ENCODE data around the gene ZC2HC1B.
A peak's percentile ranks its signal among the peaks of the same experiment; 100 is the strongest.

The ZC2HC1B gene

GRCh38 chr6:143928853-143929252 lies 64.6 kb downstream of the ZC2HC1B start:
- no peak overlapping the region for H3K27ac Mint-ChIP-seq
- H3K9me3 Mint-ChIP-seq: peaks cover 6% of the 10 kb centered on the region
- H3K27me3 Mint-ChIP-seq (ENCODE audit: low read depth): peaks cover 20% of the 10 kb centered on the region
- no peaks in the 10 kb centered on the region for H3K36me3 Mint-ChIP-seq (ENCODE audit: low read depth)
- no peak for DNase-seq (ENCODE audit: low spot score)
- no peaks in the 10 kb centered on the region for H3K4me1 Mint-ChIP-seq (ENCODE audit: low read depth)
- no peak overlapping the region for H3K4me3 Mint-ChIP-seq

GRCh38 chr6:143929975-143930374 lies 65.7 kb downstream of the ZC2HC1B start:
- Mint-ChIP-seq H3K27ac (no peak overlapping the region), H3K4me3 (no peak overlapping the region), H3K36me3 (ENCODE audit: low read depth) (no peaks in the 10 kb centered on the region), H3K27me3 (ENCODE audit: low read depth) (peaks cover 17% of the 10 kb centered on the region), H3K4me1 (ENCODE audit: low read depth) (no peaks in the 10 kb centered on the region), H3K9me3 (peaks cover 6% of the 10 kb centered on the region)
- no peak for DNase-seq (ENCODE audit: low spot score)

GRCh38 chr6:143934331-143934730 lies 70.1 kb downstream of the ZC2HC1B start:
- Mint-ChIP-seq H3K9me3 (peaks cover 6% of the 10 kb centered on the region), H3K27me3 (ENCODE audit: low read depth) (peaks cover 13% of the 10 kb centered on the region), H3K36me3 (ENCODE audit: low read depth) (no peaks in the 10 kb centered on the region), H3K4me1 (ENCODE audit: low read depth) (peaks cover under 1% of the 10 kb centered on the region), H3K4me3 (no peak overlapping the region), H3K27ac (no peak overlapping the region)
- no peak for DNase-seq (ENCODE audit: low spot score)

DNA sequence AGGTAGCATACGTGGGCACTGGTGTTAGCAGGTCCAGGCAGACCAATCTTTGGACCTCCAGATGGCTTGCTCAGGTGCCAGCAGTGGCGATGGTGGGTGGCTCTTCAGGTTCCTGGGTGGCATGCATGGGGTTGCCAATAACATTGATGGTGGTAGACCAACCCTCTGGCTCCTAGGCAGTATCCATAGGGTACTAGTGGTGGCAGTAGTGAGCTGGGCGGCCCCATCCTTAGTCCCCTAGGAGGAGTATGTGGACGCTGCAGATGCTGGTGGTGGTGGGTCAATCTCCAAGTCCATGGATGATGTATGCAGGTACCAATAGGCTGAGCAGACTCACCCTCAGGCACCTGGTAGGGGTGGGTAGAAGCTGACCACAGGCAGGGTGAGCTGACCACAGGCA lies 70.6 kb downstream of the ZC2HC1B start:
- peaks cover 6% of the 10 kb centered on the region for H3K9me3 Mint-ChIP-seq
- H3K4me3 Mint-ChIP-seq: no peak overlapping the region
- H3K27me3 Mint-ChIP-seq (ENCODE audit: low read depth): peaks cover 8% of the 10 kb centered on the region
- no peak for DNase-seq (ENCODE audit: low spot score)
- H3K36me3 Mint-ChIP-seq (ENCODE audit: low read depth): no peaks in the 10 kb centered on the region
- peaks cover 2% of the 10 kb centered on the region for H3K4me1 Mint-ChIP-seq (ENCODE audit: low read depth)
- no peak overlapping the region for H3K27ac Mint-ChIP-seq

GRCh38 chr6:143936347-143936746 lies 72.1 kb downstream of the ZC2HC1B start:
- Mint-ChIP-seq H3K36me3 (ENCODE audit: low read depth) (no peaks in the 10 kb centered on the region), H3K4me3 (no peak overlapping the region), H3K27ac (no peak overlapping the region), H3K9me3 (no peaks in the 10 kb centered on the region), H3K4me1 (ENCODE audit: low read depth) (peaks cover 6% of the 10 kb centered on the region), H3K27me3 (ENCODE audit: low read depth) (no peaks in the 10 kb centered on the region)
- no peak for DNase-seq (ENCODE audit: low spot score)

GRCh38 chr6:143936778-143937667 lies 72.7 kb downstream of the ZC2HC1B start:
- Mint-ChIP-seq H3K9me3 (no peaks in the 10 kb centered on the region), H3K4me3 (no peak overlapping the region), H3K27me3 (ENCODE audit: low read depth) (no peaks in the 10 kb centered on the region), H3K27ac (no peak overlapping the region), H3K4me1 (ENCODE audit: low read depth) (peaks cover 7% of the 10 kb centered on the region), H3K36me3 (ENCODE audit: low read depth) (no peaks in the 10 kb centered on the region)
- DNase-seq (ENCODE audit: low spot score): no peak

DNA sequence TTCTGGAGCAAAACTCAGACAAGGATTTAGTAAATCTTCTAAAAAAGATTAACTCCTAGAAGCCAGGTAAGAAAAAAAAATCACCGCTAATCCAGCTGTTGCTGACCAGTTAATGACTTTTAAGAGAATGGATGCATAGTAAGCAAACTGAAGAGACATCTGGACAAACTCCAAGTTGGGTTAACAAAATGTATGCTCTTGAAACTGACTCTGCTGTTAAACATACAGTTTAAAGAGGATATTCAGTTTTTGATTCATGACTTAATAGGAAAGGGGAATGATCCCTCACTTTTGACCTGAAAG lies 73.3 kb downstream of the ZC2HC1B start:
- H3K36me3 Mint-ChIP-seq (ENCODE audit: low read depth): no peaks in the 10 kb centered on the region
- DNase-seq (ENCODE audit: low spot score): no peak
- H3K4me3 Mint-ChIP-seq: no peak overlapping the region
- H3K9me3 Mint-ChIP-seq: no peaks in the 10 kb centered on the region
- H3K27me3 Mint-ChIP-seq (ENCODE audit: low read depth): no peaks in the 10 kb centered on the region
- peaks cover 9% of the 10 kb centered on the region for H3K4me1 Mint-ChIP-seq (ENCODE audit: low read depth)
- H3K27ac Mint-ChIP-seq: no peak overlapping the region

DNA sequence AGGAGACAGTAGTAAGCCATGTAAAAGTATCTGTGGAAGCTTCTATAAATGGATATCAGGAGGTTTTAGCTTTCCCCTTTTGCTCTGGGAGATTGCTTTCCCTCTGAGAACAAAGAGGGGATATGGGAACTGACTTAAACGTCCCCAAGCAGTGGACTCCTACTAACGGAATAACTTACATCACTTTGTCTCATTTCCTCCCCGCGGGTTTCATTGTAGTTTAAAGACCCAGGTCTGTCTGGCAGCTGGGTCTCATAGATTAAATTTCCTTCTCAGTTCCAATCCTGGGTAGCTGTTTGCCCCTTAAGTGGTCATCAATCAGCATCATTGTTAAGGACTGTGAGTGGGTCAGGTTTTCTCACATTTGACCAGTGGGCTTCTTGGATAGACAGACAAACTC lies 75.1 kb downstream of the ZC2HC1B start:
- no peaks in the 10 kb centered on the region for H3K36me3 Mint-ChIP-seq (ENCODE audit: low read depth)
- H3K9me3 Mint-ChIP-seq: no peaks in the 10 kb centered on the region
- no peak overlapping the region for H3K27ac Mint-ChIP-seq
- DNase-seq (ENCODE audit: low spot score): no peak
- peaks cover 9% of the 10 kb centered on the region for H3K4me1 Mint-ChIP-seq (ENCODE audit: low read depth)
- no peak overlapping the region for H3K4me3 Mint-ChIP-seq
- no peaks in the 10 kb centered on the region for H3K27me3 Mint-ChIP-seq (ENCODE audit: low read depth)

GRCh38 chr6:143940011-143940597 lies 75.8 kb downstream of the ZC2HC1B start:
- H3K36me3 Mint-ChIP-seq (ENCODE audit: low read depth): no peaks in the 10 kb centered on the region

GRCh38 chr6:143941852-143942627 lies 77.8 kb downstream of the ZC2HC1B start:
- peak; percentile 20 for DNase-seq (ENCODE audit: low spot score)
- no peaks in the 10 kb centered on the region for H3K36me3 Mint-ChIP-seq (ENCODE audit: low read depth)
- no peak overlapping the region for H3K27ac Mint-ChIP-seq
- H3K9me3 Mint-ChIP-seq: no peaks in the 10 kb centered on the region
- H3K4me1 Mint-ChIP-seq (ENCODE audit: low read depth): peaks cover 9% of the 10 kb centered on the region
- no peaks in the 10 kb centered on the region for H3K27me3 Mint-ChIP-seq (ENCODE audit: low read depth)
- no peak overlapping the region for H3K4me3 Mint-ChIP-seq

More at GRCh38 chr6:143940011-143940597, 75.8 kb downstream of the ZC2HC1B start:
- H3K27me3 Mint-ChIP-seq (ENCODE audit: low read depth): no peaks in the 10 kb centered on the region
- no peaks in the 10 kb centered on the region for H3K9me3 Mint-ChIP-seq
- peaks cover 9% of the 10 kb centered on the region for H3K4me1 Mint-ChIP-seq (ENCODE audit: low read depth)
- no peak overlapping the region for H3K4me3 Mint-ChIP-seq
- H3K27ac Mint-ChIP-seq: no peak overlapping the region
- peak; percentile 14 for DNase-seq (ENCODE audit: low spot score)

DNA sequence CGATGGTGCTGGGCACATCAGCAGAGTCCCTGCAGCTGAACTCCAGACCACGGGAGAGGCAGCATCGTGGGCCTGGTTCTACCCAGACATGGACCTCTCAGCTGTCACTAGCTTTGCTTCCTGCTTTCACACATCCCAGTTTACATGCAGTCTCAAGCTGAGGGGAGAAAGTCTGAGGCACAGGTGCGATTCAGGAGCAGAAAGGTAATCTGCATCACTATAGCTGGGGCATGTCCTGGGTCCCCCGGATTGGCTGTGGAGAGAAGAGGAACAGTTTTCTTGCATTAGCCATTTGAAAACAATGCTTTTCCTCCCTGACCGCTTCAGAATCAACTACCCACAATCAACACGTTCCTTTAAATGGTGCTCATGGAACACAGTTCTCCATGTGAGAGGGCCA lies 83.9 kb downstream of the ZC2HC1B start:
- H3K9me3 Mint-ChIP-seq: no peaks in the 10 kb centered on the region
- H3K4me1 Mint-ChIP-seq (ENCODE audit: low read depth): no peaks in the 10 kb centered on the region
- no peak for DNase-seq (ENCODE audit: low spot score)
- H3K4me3 Mint-ChIP-seq: no peak overlapping the region
- no peaks in the 10 kb centered on the region for H3K36me3 Mint-ChIP-seq (ENCODE audit: low read depth)
- H3K27ac Mint-ChIP-seq: no peak overlapping the region
- no peaks in the 10 kb centered on the region for H3K27me3 Mint-ChIP-seq (ENCODE audit: low read depth)

DNA sequence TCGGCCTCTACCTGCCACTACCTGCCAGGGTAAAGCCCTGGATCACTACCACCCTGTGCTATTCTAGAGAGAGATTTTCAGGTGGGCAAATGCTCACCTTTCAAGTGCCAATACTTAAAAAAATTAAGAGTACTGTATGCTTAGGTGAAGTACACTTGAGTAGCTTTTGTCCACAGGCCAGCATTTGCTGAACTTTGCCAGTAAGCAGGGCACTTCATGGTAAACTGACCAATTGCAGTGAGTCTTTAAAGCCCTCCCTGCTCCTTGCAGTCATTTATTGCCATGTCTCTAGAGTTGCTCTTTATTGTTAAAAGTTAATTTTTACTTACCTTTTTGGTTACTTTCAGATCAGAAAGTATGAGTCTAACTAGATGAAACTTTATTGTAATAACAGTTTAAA lies 85.3 kb downstream of the ZC2HC1B start:
- no peaks in the 10 kb centered on the region for H3K9me3 Mint-ChIP-seq

GRCh38 chr6:143949962-143950361 lies 85.7 kb downstream of the ZC2HC1B start:
- no peaks in the 10 kb centered on the region for H3K9me3 Mint-ChIP-seq
- no peak overlapping the region for H3K27ac Mint-ChIP-seq
- no peaks in the 10 kb centered on the region for H3K27me3 Mint-ChIP-seq (ENCODE audit: low read depth)
- DNase-seq (ENCODE audit: low spot score): no peak
- no peaks in the 10 kb centered on the region for H3K4me1 Mint-ChIP-seq (ENCODE audit: low read depth)
- no peak overlapping the region for H3K4me3 Mint-ChIP-seq
- H3K36me3 Mint-ChIP-seq (ENCODE audit: low read depth): no peaks in the 10 kb centered on the region

More for the DNA sequence above, 85.3 kb downstream of the ZC2HC1B start:
- H3K27ac Mint-ChIP-seq: no peak overlapping the region
- H3K27me3 Mint-ChIP-seq (ENCODE audit: low read depth): no peaks in the 10 kb centered on the region
- H3K4me3 Mint-ChIP-seq: no peak overlapping the region
- no peaks in the 10 kb centered on the region for H3K36me3 Mint-ChIP-seq (ENCODE audit: low read depth)
- no peaks in the 10 kb centered on the region for H3K4me1 Mint-ChIP-seq (ENCODE audit: low read depth)
- no peak for DNase-seq (ENCODE audit: low spot score)

GRCh38 chr6:143950875-143951274 lies 86.6 kb downstream of the ZC2HC1B start:
- DNase-seq (ENCODE audit: low spot score): no peak
- H3K4me3 Mint-ChIP-seq: no peak overlapping the region

More at GRCh38 chr6:143950875-143951274, 86.6 kb downstream of the ZC2HC1B start:
- Mint-ChIP-seq H3K4me1 (ENCODE audit: low read depth) (no peaks in the 10 kb centered on the region), H3K9me3 (no peaks in the 10 kb centered on the region), H3K27ac (no peak overlapping the region), H3K36me3 (ENCODE audit: low read depth) (no peaks in the 10 kb centered on the region), H3K27me3 (ENCODE audit: low read depth) (no peaks in the 10 kb centered on the region)
